ENCODE measurements around the gene PSMB5. TPM values are rescaled to one million over a fixed set of nuclear protein-coding genes. Genes with fewer than 3 reads are reported as not detected.
A peak's percentile ranks its signal among the peaks of the same experiment; 100 is the strongest.

The PSMB5 gene
- 92.8 TPM for total RNA-seq

- Histone ChIP-seq H3K27me3 (no peaks in the 10 kb centered on the region), H3K27ac (peak within 1 kb of the TSS; percentile 95), H3K4me1 (peaks cover 10% of the 10 kb centered on the region), H3K9me3 (no peaks in the 10 kb centered on the region), H3K4me3 (peak within 1 kb of the TSS; percentile 62 to 64), H3K36me3 (peaks cover 0 to 30% of the 10 kb centered on the region in 2 donors)
- intact Hi-C loops (cut with DNase I): no loop called here
- TF ChIP-seq POLR2A (IDR thresholded peaks at IDR 0.05) (peak in 1 of 2 donors; percentile 39), CTCF (IDR thresholded peaks at IDR 0.05) (peak in 1 of 3 experiments; percentile 18), POLR2AphosphoS5 (IDR thresholded peaks at IDR 0.05; ENCODE audit: insufficient read depth in 1 of 2, low read depth in 1 of 2) (peak; percentile 73 to 93)
- peak in 1 of 2 donors; percentile 94 for DNase-seq (ENCODE audit: extremely low spot score in 2 of 2)
These were observed at the start of gene PSMB5 for GRCh38 chr14:23034498-23035302. PSMB5 (minus strand) TSS chr14:23034900; CDS start chr14:23034881, 19 bp downstream.

GRCh38 chr14:23080474-23080873, 45.8 kb upstream of the PSMB5 start:
- no peaks in the 10 kb centered on the region for H3K9me3 ChIP-seq
- H3K4me1 ChIP-seq: peaks cover 31% of the 10 kb centered on the region
- no peaks in the 10 kb centered on the region for H3K27me3 ChIP-seq
- intact Hi-C loops (cut with DNase I): no loop called here
- peaks cover 3 to 93% of the 10 kb centered on the region in 2 donors for H3K36me3 ChIP-seq
- no peak for DNase-seq (ENCODE audit: extremely low spot score in 2 of 2)
- H3K4me3 ChIP-seq: no peak overlapping the region
- H3K27ac ChIP-seq: peak overlapping the region; percentile 72
- TF ChIP-seq CTCF (IDR thresholded peaks at IDR 0.05) (no peak), POLR2AphosphoS5 (IDR thresholded peaks at IDR 0.05; ENCODE audit: insufficient read depth in 1 of 2, low read depth in 1 of 2) (no peak), POLR2A (IDR thresholded peaks at IDR 0.05) (no peak)

GRCh38 chr14:23079716-23080115, 45.0 kb upstream of the PSMB5 start:
- Histone ChIP-seq H3K36me3 (peaks cover 3 to 90% of the 10 kb centered on the region in 2 donors), H3K27me3 (no peaks in the 10 kb centered on the region), H3K4me1 (peaks cover 31% of the 10 kb centered on the region), H3K4me3 (no peak overlapping the region), H3K9me3 (no peaks in the 10 kb centered on the region), H3K27ac (peak overlapping the region; percentile 72)
- DNase-seq (ENCODE audit: extremely low spot score in 2 of 2): no peak
- no peak for TF ChIP-seq CTCF (IDR thresholded peaks at IDR 0.05)
- TF ChIP-seq POLR2A (IDR thresholded peaks at IDR 0.05): no peak
- no peak for TF ChIP-seq POLR2AphosphoS5 (IDR thresholded peaks at IDR 0.05; ENCODE audit: insufficient read depth in 1 of 2, low read depth in 1 of 2)
- intact Hi-C loops (cut with DNase I): no loop called here

GRCh38 chr14:23078692-23079116, 44.0 kb upstream of the PSMB5 start:
- TF ChIP-seq POLR2AphosphoS5 (IDR thresholded peaks at IDR 0.05; ENCODE audit: insufficient read depth in 1 of 2, low read depth in 1 of 2) (peak; percentile 39 to 88), POLR2A (IDR thresholded peaks at IDR 0.05) (no peak), CTCF (IDR thresholded peaks at IDR 0.05) (no peak)
- DNase-seq (ENCODE audit: extremely low spot score in 2 of 2): peak; percentile 94 to 96
- peaks cover 3 to 91% of the 10 kb centered on the region in 2 donors for H3K36me3 ChIP-seq
- peak overlapping the region; percentile 72 for H3K27ac ChIP-seq
- H3K9me3 ChIP-seq: no peaks in the 10 kb centered on the region
- H3K4me3 ChIP-seq: no peak overlapping the region
- intact Hi-C loops (cut with DNase I): no loop called here
- H3K27me3 ChIP-seq: no peaks in the 10 kb centered on the region
- H3K4me1 ChIP-seq: peaks cover 31% of the 10 kb centered on the region

GRCh38 chr14:23077962-23078361, 43.3 kb upstream of the PSMB5 start:
- peak overlapping the region; percentile 72 for H3K27ac ChIP-seq
- DNase-seq (ENCODE audit: extremely low spot score in 2 of 2): peak; percentile 16 to 78
- peaks cover 3 to 90% of the 10 kb centered on the region in 2 donors for H3K36me3 ChIP-seq
- H3K9me3 ChIP-seq: no peaks in the 10 kb centered on the region
- H3K27me3 ChIP-seq: no peaks in the 10 kb centered on the region
- peaks cover 36% of the 10 kb centered on the region for H3K4me1 ChIP-seq
- no peak overlapping the region for H3K4me3 ChIP-seq
- intact Hi-C loops (cut with DNase I): no loop called here
- no peak for TF ChIP-seq POLR2AphosphoS5 (IDR thresholded peaks at IDR 0.05; ENCODE audit: insufficient read depth in 1 of 2, low read depth in 1 of 2)
- TF ChIP-seq CTCF (IDR thresholded peaks at IDR 0.05): no peak
- TF ChIP-seq POLR2A (IDR thresholded peaks at IDR 0.05): no peak
